B cell (primary cell): ENCODE results near the gene PLPP4. TPM values are rescaled to one million over a fixed set of nuclear protein-coding genes. Genes with fewer than 3 reads are reported as not detected.

ENCODE experiments used
- ATAC-seq: fragments of 200-7000 bp; cut with Tn5 transposase; one replicate; pipeline ENCODE4 v1.10.0; 2021; ENCODE audit warnings: low read depth, mild to moderate bottlenecking, moderate number of reproducible peaks, moderate library complexity
- CTCF ChIA-PET: fragments of 350-600 bp; sonication (Branson Sonifier 250); formaldehyde crosslinking; loops from one replicate; lab custom pipeline; 2021; ENCODE audit warnings: antibody characterized with exemption, inconsistent platforms; lab: Charles Lee
- POLR2A ChIA-PET: fragments of 350-600 bp; sonication (Branson Sonifier 250); formaldehyde crosslinking; loops from one replicate; lab custom pipeline; 2021; ENCODE audit warnings: antibody characterized with exemption; lab: Charles Lee
- DNase-seq: peaks from one replicate; pipeline ENCODE4 v3.0.0; 2013
- H2AFZ ChIP-seq: 2 replicates; pipeline ENCODE4 v1.6.1; 2012; ENCODE audit warnings: mild to moderate bottlenecking, low read depth, low read length; ENCODE audit not compliant: insufficient read depth, poor library complexity, severe bottlenecking
- H3K27ac ChIP-seq, 2 donors: 1 replicate in 1 of 2; 2 replicates in 1 of 2; pipeline ENCODE4 v1.5.1; 2012 to 2013; ENCODE audit warnings: low read length in 2 of 2, mild to moderate bottlenecking in 2 of 2, moderate library complexity in 1 of 2
- H3K27me3 ChIP-seq, 4 experiments: fragments of 200-600 bp in 1 of 4; sonication (generic) in 1 of 4; replicated peaks in 1 of 4; 1 replicate in 2 of 4; 2 replicates in 2 of 4; pipeline versions ENCODE4 v1.6.1 to v1.7.0; 2013 to 2016; ENCODE audit warnings: low read length in 3 of 4, mild to moderate bottlenecking in 2 of 4, mixed read lengths in 1 of 4, moderate library complexity in 1 of 4; ENCODE audit not compliant: insufficient read depth in 4 of 4, control insufficient read depth in 3 of 4; ENCODE audit errors: control extremely low read depth in 1 of 4
- H3K36me3 ChIP-seq, 2 experiments: replicated peaks in 1 of 2; 1 replicate in 1 of 2; 2 replicates in 1 of 2; pipeline versions ENCODE4 v1.6.1 to v1.7.1; 2013; ENCODE audit warnings: low read length in 1 of 2; ENCODE audit not compliant: insufficient read depth in 2 of 2, control insufficient read depth in 1 of 2; ENCODE audit errors: control extremely low read depth in 1 of 2, extremely low read depth in 1 of 2
- H3K4me1 ChIP-seq, 2 donors: fragments of 200-600 bp in 1 of 2; sonication (generic) in 1 of 2; 1 replicate in 1 of 2; 2 replicates in 1 of 2; pipeline versions ENCODE4 v1.5.1 to v1.6.1; 2013 to 2017; ENCODE audit warnings: low read length in 2 of 2; ENCODE audit not compliant: control insufficient read depth in 2 of 2, insufficient read depth in 2 of 2
- H3K4me2 ChIP-seq: replicated peaks from 2 replicates; pipeline ENCODE3; 2012; ENCODE audit warnings: mild to moderate bottlenecking, low read depth, low read length; ENCODE audit not compliant: poor library complexity, severe bottlenecking
- H3K4me3 ChIP-seq, 5 experiments: fragments of 200-600 bp in 1 of 5; sonication (generic) in 1 of 5; 1 replicate in 3 of 5; 2 replicates in 2 of 5; pipeline versions ENCODE4 v1.5.1 to v1.7.0; 2011 to 2016; ENCODE audit warnings: low read length in 4 of 5, mild to moderate bottlenecking in 4 of 5, low read depth in 2 of 5, control low read depth in 1 of 5, moderate library complexity in 1 of 5; ENCODE audit not compliant: insufficient read depth in 1 of 5; ENCODE audit errors: control extremely low read depth in 1 of 5, extremely low read depth in 1 of 5
- H3K79me2 ChIP-seq: fragments of 200-600 bp; sonication (generic); one replicate; pipeline ENCODE4 v1.6.0; 2016; ENCODE audit warnings: low read length; ENCODE audit not compliant: control insufficient read depth, insufficient read depth
- H3K9ac ChIP-seq: fragments of 200-600 bp; sonication (generic); 2 replicates; pipeline ENCODE4 v1.6.1; 2017; ENCODE audit warnings: mild to moderate bottlenecking, low read length, moderate library complexity
- H3K9me3 ChIP-seq, 3 donors: one replicate each; pipeline versions ENCODE4 v1.6.1 to v1.7.1; 2013; ENCODE audit warnings: low read length in 2 of 3; ENCODE audit not compliant: control insufficient read depth in 2 of 3, insufficient read depth in 1 of 3; ENCODE audit errors: control extremely low read depth in 1 of 3
- H4K20me1 ChIP-seq: 2 replicates; pipeline ENCODE4 v1.6.0; 2012; ENCODE audit warnings: mild to moderate bottlenecking, low read length; ENCODE audit not compliant: insufficient read depth, control insufficient read depth, poor library complexity, severe bottlenecking
- H3K27ac Mint-ChIP-seq: one replicate; pipeline ENCODE4 v1.8.0; 2021; ENCODE audit warnings: mixed read lengths
- H3K27me3 Mint-ChIP-seq: one replicate; pipeline ENCODE4 v1.8.0; 2021; ENCODE audit warnings: mixed read lengths
- H3K4me1 Mint-ChIP-seq: one replicate; pipeline ENCODE4 v1.8.0; 2021; ENCODE audit warnings: mixed read lengths
- H3K4me3 Mint-ChIP-seq: one replicate; pipeline ENCODE4 v1.8.0; 2021; ENCODE audit warnings: mixed read lengths
- H3K9me3 Mint-ChIP-seq: one replicate; pipeline ENCODE4 v1.8.0; 2022; ENCODE audit warnings: mixed read lengths; ENCODE audit not compliant: insufficient read depth
- CTCF ChIP-seq: fragments of 200-600 bp; IDR thresholded peaks from one replicate; pipeline ENCODE4 v1.8.0; 2022; ENCODE audit warnings: antibody characterized with exemption, mild to moderate bottlenecking
- EZH2 ChIP-seq: IDR thresholded peaks from 2 replicates; pipeline ENCODE4 v1.6.1; 2012; ENCODE audit warnings: borderline replicate concordance, low read depth, mild to moderate bottlenecking, moderate library complexity, low read length; ENCODE audit not compliant: insufficient read depth, poor library complexity, severe bottlenecking
- WGBS: methylation state at CpG from one replicate; pipeline ENCODE4 v1.1.5; 2013; ENCODE audit warnings: missing lambda C conversion rate; ENCODE audit not compliant: insufficient coverage; 5-methylcytosine and 5-hydroxymethylcytosine counted together
- intact Hi-C: fragments of 100-400 bp; cut with micrococcal nuclease; formaldehyde crosslinking; loops from one replicate; pipeline ENCODE4 v1.10.0; 2022
- polyA minus RNA-seq: library from RNA; depleted of rRNA, polyadenylated mRNA; stranded (reverse); fragments of >200 nt; gene quantifications from 2 replicates; pipeline ENCODE4 v1.2.3, GENCODE V29; 2012
- polyA plus RNA-seq: library from polyadenylated mRNA; depleted of rRNA; stranded (reverse); fragments of >200 nt; gene quantifications from 2 replicates; pipeline ENCODE4 v1.2.3, GENCODE V29; 2012
- total RNA-seq, 2 donors: library from RNA; stranded (reverse); fragments of 120-200 nt in 1 of 2; gene quantifications; 1 replicate in 1 of 2; 2 replicates in 1 of 2; pipeline versions ENCODE4 v1.2.3 to v1.2.4, GENCODE V29; 2013 to 2022

The PLPP4 gene
- not detected in 2 replicates for total RNA-seq
- total RNA-seq (2013): not detected
- polyA plus RNA-seq: not detected in 2 replicates
- not detected in 2 replicates for polyA minus RNA-seq

- H3K79me2 ChIP-seq: no peaks in the 10 kb centered on the region
- no peak within 1 kb of the TSS for H2AFZ ChIP-seq
- Mint-ChIP-seq H3K9me3 (no peaks in the 10 kb centered on the region), H3K27me3 (peaks cover 40% of the 10 kb centered on the region), H3K4me1 (peaks cover 2% of the 10 kb centered on the region), H3K4me3 (peak within 1 kb of the TSS; percentile 57), H3K27ac (no peak within 1 kb of the TSS)
- DNase-seq: no peak
- no peak for ATAC-seq
- CTCF ChIA-PET: no interaction called here
- intact Hi-C loops: no loop called here
- POLR2A ChIA-PET: no interaction called here
- H3K4me1 ChIP-seq: no peaks in the 10 kb centered on the region
- TF ChIP-seq CTCF: no peak
- TF ChIP-seq EZH2: no peak
- peaks cover 0 to 26% (median 13%) of the 10 kb centered on the region in 4 experiments for H3K27me3 ChIP-seq
- H3K36me3 ChIP-seq: no peaks in the 10 kb centered on the region
- 2% methylated on average over 92 of the region's 92 CpGs for WGBS
- no peaks in the 10 kb centered on the region for H4K20me1 ChIP-seq
- H3K27ac ChIP-seq: no peak within 1 kb of the TSS
- no peak within 1 kb of the TSS for H3K9ac ChIP-seq
- no peaks in the 10 kb centered on the region for H3K9me3 ChIP-seq
- no peak within 1 kb of the TSS for H3K4me3 ChIP-seq
- H3K4me2 ChIP-seq: peak within 1 kb of the TSS; percentile 12
Observed at GRCh38 chr10:120456626-120457430, at the start of gene PLPP4. Gene PLPP4 (plus strand): TSS chr10:120457227. CDS start chr10:120457306, 79 bp downstream.

- no peaks in the 10 kb centered on the region for H3K4me1 ChIP-seq
- intact Hi-C loops: no loop called here
- no peaks in the 10 kb centered on the region for H3K36me3 ChIP-seq
- Mint-ChIP-seq H3K27me3 (peaks cover 14% of the 10 kb centered on the region), H3K9me3 (no peaks in the 10 kb centered on the region), H3K4me1 (no peaks in the 10 kb centered on the region), H3K4me3 (no peak overlapping the region), H3K27ac (no peak overlapping the region)
- no peak overlapping the region for H3K9ac ChIP-seq
- H3K4me2 ChIP-seq: no peak overlapping the region
- no peaks in the 10 kb centered on the region for H4K20me1 ChIP-seq
- ChIA-PET CTCF (interaction anchor here (2.1 kb wide), 1 partner anchor 14 kb away, joined by 11 read pairs; no protein-coding TSS in a partner anchor), POLR2A (no interaction called here)
- WGBS: 100% methylated on average over 1 of the region's 4 CpGs
- no peaks in the 10 kb centered on the region for H3K9me3 ChIP-seq
- no peaks in the 10 kb centered on the region for H3K27me3 ChIP-seq
- DNase-seq (no peak), ATAC-seq (no peak)
- no peak overlapping the region for H3K4me3 ChIP-seq
- H3K27ac ChIP-seq: no peak overlapping the region
- no peak overlapping the region for H2AFZ ChIP-seq
- no peak for TF ChIP-seq EZH2
- no peaks in the 10 kb centered on the region for H3K79me2 ChIP-seq
Observed at GRCh38 chr10:120409816-120410215, 47.2 kb upstream of the PLPP4 start.
